GM18867 (cell line): Measurements from ENCODE around the gene LLGL2.
A peak's percentile ranks its signal among the peaks of the same experiment; 100 is the strongest.

ENCODE experiments used
- ATAC-seq: cut with Tn5 transposase; IDR thresholded peaks from one replicate; pipeline ENCODE4 v1.9.1; 2021; ENCODE audit warnings: mild to moderate bottlenecking, moderate library complexity; ENCODE audit not compliant: unreplicated experiment

The LLGL2 gene

GRCh38 chr17:75549246-75550138 is 24.0 kb downstream of the LLGL2 start:
- ATAC-seq, result no peak

- no peak for ATAC-seq
These were observed 24.6 kb downstream of the LLGL2 start for GRCh38 chr17:75550139-75550465.

DNA sequence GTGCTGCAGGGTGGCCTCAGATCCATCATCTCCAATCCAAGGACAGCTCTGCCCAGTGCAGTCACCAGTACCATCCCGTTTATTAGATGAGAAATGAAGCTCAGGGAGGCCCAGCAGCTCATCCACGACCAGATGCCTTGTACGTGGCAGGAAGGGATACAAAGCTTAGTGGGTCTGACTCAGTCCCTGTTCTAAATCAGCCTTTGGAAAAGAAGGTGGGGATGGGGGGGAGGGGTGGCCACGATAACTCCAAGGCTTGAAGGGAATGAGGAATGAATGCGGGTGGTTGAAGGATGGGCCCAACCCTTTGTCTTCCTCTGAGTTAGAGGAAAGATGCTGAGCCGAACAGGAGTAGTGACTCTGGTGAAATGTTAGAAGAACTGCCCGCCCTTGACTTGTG is 25.8 kb downstream of the LLGL2 start:
- ATAC-seq, result no peak

GRCh38 chr17:75552425-75553294 is 27.2 kb downstream of the LLGL2 start:
- ATAC-seq, result no peak

- ATAC-seq, result no peak
These were observed 28.0 kb downstream of the LLGL2 start for GRCh38 chr17:75553295-75554110.

DNA sequence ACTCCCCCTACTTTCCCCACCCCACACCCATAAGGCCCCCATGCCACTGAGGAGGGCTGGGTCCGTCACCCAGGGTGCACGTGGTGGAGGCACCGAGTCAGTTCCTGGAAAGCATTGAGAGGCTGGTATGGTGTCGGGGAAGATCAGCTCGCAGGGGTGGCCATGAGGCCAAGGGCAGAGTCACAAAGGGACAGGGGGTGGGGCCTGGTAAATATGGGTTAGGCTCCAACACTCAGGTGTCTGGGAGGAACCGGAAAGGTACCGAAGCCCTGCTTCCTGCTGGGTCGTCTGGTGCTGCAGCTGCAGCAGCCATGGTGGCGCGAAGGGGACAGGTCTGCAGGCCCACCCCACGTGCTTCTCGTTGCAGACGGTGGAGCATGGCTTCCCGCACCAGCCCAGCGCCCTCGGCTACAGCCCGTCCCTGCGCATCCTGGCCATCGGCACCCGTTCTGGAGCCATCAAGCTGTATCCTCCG is 30.2 kb downstream of the LLGL2 start:
- ATAC-seq, result no peak

DNA sequence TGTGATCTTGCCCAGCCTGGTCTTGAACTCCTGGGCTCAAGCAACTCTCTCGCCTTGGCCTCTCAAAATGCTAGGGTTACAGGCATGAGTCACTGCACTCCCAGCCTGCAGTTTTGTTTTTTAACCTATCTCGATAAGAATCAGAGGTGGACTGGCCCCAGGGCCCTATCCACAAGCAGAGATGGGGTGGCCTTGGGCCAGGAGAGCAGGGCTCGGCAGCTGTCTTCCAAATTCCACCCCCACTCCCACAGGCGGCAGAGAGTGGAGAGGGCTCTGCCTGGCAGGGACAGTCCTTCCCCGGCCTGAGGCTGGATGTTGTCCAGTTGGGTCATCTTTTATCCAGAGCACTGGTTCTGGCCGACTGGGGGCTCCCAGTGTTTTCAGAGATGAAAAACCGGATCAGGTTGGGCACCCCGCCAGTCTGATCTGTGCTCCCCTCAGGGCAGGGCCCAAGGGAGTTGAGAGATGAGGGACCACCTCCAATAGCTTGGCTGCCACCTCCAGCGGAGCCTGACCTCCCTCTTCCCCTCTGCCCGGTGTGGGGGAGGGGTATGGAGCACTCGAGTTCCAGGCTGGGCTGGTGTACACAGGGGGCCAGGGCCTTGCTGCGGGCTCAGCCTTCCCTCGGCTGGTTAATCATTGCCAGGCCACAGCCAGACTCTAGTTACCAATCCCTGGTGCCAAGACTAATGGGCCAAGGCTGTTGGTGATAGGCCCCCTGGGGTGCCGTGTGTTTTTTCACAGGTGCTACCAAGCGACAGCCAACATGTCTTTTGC is 31.8 kb downstream of the LLGL2 start:
- ATAC-seq, result no peak

- ATAC-seq, result no peak
These were observed 32.6 kb downstream of the LLGL2 start for GRCh38 chr17:75557852-75558665.

- ATAC-seq, result no peak
These were observed 33.4 kb downstream of the LLGL2 start for GRCh38 chr17:75558666-75559530.

DNA sequence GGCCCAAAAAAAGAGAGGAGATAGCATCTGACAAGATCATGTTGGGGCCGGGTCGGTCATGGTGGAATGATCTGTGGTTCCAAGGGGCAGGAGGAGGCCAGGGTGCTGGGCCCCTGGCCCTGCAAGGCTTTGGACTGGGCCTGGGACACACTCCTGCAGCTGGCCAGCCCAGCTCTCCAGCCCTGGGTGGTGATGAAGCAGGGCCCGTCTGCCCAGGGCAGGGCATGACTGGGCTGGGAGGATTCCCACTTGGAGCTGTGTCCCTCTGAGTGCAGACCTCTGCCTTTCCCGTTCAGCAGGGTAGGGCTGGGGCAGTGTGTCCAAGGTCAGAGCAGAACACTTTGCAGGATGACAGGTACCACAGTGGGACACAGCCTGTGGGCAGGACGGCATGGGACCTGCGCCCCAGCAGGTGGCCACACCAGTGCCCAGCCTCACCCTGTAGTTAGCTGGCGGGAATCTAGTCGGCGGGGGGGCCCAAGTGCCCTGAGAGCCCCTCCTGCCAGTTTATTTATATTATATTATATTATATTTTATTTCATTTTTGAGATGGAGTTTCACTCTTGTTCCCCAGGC is 34.5 kb downstream of the LLGL2 start:
- ATAC-seq, result no peak

DNA sequence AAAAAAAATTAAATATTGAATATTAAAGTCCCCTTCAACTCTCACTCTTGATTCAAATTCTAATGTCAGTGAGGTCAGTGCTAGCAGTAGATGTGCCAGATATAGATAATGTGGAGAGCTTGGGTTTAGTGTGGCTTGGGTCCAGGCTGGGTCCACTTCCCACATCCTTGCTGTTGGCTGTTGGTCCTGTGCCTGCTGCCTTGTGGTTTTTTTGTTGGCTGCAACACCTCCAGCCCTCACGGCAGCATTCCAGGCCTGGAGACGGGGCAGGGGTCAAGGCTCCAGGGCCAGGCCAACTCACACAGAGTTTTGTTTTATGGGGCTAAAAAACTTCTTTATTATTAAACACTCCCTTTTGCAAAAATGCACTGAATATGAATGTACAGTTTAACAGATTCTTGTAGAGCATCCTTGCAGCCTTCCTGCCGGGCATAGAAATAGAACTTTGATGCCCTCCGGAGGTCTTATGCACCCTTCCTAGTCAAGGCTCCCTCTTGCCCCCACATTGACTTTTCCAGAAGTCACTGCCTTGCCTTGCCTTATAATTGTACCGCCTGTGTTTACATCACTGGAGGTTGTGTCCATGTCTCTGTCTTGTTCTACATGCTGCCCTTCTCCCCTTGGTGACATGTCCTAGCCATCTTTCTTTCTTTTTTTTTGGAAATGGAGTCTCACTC is 36.6 kb downstream of the LLGL2 start:
- ATAC-seq, result no peak

- ATAC-seq, result no peak
These were observed 37.7 kb downstream of the LLGL2 start for GRCh38 chr17:75563063-75563758.

DNA sequence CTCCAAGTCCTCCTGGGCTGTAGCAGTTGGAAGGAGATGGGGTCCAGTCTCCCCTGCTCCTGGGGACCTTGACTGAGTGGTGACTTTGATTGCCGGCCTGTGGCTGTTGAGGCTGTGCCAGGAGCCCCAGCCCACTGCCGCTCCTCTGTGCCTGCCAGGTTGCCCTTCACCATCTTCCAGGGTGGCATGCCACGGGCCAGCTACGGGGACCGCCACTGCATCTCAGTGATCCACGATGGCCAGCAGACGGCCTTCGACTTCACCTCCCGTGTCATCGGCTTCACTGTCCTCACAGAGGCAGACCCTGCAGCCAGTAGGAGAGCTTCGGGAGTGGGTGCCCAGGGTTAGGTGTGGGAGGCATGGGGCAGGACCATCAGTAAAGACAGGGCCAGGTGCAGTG is 38.7 kb downstream of the LLGL2 start:
- ATAC-seq, result no peak

DNA sequence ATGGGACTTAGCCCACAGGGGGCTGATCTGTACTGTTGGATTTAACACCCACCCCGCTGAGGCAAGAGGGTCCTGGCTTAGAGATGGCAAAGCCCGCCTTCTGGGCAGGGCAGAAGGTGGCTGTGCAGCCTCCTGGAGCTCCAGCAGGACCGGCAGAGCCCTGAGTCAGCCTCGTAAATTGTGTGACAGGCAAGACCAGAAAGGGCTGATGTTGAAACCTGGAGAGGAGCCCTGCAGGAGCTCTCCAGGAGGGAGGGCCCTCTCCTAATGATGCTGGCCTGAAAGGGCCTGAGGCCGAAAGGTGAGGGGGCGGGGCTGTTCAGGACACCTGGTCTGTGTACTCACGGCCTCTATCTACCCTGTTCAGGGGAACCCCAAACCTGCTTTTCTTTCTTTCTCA is 39.6 kb downstream of the LLGL2 start:
- ATAC-seq, result no peak

DNA sequence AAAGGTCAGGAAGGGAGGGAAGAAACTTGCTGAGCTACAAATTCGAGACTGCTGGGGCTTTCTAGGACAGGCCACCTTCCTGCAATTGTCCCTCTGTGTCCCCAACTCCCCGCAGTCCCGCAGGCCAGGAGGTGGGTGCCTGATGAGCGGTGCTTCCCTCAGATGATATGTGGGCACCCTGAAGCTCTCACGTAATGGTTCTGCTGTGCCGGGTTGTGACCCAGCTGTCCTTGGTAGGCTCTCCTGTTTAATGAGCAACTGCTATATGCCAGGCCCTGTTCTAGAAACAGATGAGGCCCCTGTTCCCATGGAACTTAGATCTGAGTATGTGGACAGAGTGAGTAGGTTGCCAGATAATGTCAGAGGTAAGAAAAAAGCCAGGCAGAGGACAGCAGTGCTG is 40.1 kb downstream of the LLGL2 start:
- ATAC-seq, result no peak

DNA sequence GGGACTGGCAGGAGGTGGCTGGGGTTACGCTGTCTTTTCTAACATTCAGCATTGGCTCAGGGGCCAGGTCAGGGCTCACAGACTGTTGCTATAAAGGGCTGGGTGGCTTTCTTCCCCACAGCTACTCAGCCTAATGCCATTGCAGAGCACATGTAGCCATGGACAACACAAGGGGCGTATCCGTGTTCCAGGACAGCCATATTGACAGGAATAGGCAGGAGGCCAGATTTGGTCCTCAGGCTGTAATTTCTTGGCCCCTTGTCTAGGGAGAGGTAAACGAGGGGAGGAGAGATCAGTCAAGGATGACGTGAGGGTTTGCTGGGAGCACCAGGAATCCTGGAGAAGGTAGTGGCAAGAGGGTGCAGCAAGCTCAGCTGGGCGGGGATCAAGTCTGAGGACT is 40.9 kb downstream of the LLGL2 start:
- no peak for ATAC-seq

GRCh38 chr17:75566834-75567233 is 41.3 kb downstream of the LLGL2 start:
- peak; percentile 43 for ATAC-seq
